Cardiac fibroblast (primary cell): ENCODE measurements around the gene MDH1B.
A peak's percentile ranks its signal among the peaks of the same experiment; 100 is the strongest.

ENCODE experiments used
- DNase-seq, 2 donors: peaks; one replicate each; pipeline versions ENCODE4 v3.0.0 to v3.0.0-alpha.2; 2010; ENCODE audit warnings: low read depth in 2 of 2
- H3K4me3 ChIP-seq, 2 donors: replicated peaks in 1 of 2; 1 replicate in 1 of 2; 2 replicates in 1 of 2; pipeline ENCODE4 v1.5.1; 2011; ENCODE audit warnings: low read depth in 2 of 2, low read length in 2 of 2, mild to moderate bottlenecking in 2 of 2, moderate library complexity in 1 of 2
- TF ChIP-seq, protein P1 (sequence below): IDR thresholded peaks from one replicate; pipeline ENCODE4 v1.5.1; 2011; ENCODE audit warnings: low read depth, mild to moderate bottlenecking, low read length, inconsistent platforms

The MDH1B gene

DNA sequence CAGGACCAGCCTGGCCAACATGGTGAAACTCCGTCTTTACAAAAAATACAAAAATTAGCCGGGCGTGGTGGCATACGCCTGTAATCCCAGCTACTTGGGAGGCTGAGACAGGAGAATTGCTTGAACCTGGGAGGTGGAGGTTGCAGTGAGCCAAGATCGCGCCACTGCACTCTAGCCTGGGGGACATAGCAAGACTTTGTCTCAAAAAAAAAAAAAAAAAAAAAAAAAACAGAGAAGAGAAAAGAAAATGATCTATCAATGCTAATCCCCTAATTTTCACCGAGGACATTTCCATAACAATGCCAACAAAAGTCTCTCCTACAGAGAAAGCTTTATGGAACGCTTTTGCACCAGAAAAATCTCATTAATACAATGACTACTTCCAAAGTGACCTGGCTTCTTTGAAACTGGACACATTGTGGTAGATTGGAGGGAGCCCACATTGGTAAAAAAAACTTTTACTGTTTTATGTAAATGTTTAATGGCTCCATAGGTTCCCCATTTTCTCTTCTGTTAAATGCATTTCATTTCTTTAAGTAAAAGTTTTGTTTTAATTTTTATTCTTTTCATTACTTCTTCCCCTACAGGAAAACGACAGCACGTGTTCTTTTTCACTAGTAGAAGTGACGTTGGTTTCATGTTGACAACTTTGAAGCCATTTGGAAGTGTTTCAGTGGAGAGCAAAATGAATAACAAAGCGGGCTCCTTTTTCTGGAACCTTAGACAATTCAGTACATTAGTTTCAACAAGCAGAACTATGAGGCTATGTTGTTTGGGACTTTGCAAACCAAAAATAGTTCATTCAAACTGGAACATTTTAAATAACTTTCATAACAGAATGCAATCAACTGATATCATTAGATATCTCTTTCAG lies 1.2 kb upstream of the MDH1B start:
- peak overlapping the region; percentile 71 to 72 for H3K4me3 ChIP-seq

DNA sequence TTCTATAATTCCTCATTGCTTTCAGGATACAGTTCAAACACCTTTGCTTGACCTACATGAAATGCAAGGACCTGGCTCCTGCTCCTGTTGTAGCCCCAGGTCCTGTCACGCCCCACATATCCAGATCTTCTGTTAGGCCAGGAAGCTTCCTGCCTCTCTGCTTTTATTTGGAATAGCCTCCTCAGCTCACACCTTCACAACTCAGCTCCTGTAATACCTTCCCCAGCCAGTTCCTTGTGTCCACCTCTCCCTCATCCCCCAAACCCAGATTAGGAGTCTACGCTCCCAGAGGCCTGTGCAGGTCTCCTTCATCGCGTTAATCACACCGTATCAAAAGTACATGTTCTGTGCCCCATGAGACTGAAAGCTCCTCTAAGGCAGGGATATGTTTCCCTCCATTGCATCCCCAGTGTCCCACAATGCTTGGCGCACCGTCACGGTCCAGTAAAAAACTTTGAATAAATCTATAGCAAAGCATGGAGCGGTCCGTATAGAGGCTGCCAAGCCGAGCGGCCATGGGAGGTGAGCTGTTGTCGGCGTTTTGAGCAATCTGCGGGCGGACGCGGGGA lies 371 bp downstream of the MDH1B start:
- DNase-seq: no peak
- H3K4me3 ChIP-seq: peak overlapping the region; percentile 71 to 72
- TF ChIP-seq, protein P1, sequence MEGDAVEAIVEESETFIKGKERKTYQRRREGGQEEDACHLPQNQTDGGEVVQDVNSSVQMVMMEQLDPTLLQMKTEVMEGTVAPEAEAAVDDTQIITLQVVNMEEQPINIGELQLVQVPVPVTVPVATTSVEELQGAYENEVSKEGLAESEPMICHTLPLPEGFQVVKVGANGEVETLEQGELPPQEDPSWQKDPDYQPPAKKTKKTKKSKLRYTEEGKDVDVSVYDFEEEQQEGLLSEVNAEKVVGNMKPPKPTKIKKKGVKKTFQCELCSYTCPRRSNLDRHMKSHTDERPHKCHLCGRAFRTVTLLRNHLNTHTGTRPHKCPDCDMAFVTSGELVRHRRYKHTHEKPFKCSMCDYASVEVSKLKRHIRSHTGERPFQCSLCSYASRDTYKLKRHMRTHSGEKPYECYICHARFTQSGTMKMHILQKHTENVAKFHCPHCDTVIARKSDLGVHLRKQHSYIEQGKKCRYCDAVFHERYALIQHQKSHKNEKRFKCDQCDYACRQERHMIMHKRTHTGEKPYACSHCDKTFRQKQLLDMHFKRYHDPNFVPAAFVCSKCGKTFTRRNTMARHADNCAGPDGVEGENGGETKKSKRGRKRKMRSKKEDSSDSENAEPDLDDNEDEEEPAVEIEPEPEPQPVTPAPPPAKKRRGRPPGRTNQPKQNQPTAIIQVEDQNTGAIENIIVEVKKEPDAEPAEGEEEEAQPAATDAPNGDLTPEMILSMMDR: no peak

More for the DNA sequence above, 1.2 kb upstream of the MDH1B start:
- TF ChIP-seq, protein P1: no peak
- no peak for DNase-seq

DNA sequence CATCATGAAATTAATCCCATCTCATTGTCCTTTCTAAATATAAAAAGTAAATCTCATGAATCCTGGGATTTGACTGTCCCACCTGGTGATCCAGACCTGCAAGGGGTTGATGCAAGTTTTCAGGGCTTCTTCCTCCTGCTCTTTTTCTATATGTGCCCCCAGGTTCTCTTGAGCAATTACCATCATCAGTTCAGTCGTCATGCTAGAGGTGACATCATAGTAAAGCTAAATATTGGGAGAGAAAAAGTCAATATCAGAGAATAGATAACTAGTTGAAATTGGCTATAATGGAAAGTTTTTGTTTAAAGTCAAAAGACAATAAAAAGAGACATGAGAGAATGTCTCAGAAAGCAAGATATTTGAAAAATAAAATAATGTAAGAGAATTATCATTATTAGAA lies 8.3 kb downstream of the MDH1B start:
- H3K4me3 ChIP-seq: no peak overlapping the region
- DNase-seq: no peak
- TF ChIP-seq, protein P1: no peak

DNA sequence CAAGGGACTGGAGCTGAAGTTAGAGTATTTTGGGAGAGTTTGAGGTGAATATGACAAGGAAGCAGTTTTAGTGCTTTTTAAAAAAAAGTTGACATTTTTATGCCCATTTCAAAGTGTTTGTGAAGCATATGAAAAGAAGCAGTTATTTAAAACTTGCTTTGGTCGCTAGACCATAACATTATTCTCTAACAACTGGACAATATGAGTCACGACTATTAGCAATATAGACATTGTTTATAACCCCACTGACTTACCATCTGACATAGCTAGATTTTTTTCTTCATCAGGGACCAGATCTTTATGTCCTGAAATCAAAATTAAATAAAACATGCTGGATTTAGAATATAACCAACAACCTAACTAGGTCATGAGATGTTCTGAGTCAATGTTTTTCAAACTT lies 24.3 kb downstream of the MDH1B start:
- no peak overlapping the region for H3K4me3 ChIP-seq
- no peak for DNase-seq
- TF ChIP-seq, protein P1: no peak

DNA sequence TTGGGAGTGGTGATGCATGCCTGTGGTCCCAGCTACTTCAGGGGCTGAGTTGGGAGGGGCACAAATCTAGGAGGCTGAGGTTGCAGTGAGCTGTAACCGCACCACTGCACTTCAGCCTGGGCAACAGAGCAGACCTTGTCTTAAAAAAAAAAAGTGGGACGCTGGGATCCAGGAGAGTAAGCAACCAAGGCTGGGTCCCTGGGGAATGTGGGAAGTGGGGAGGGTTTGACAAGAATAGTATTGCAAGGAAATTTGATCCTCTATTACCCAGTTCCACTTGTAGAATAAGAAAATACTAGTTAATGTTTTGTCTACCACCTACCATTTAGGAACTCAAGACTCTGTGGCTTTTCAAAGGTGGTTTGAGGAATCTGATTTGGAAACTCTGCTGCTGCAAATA lies 25.9 kb downstream of the MDH1B start:
- DNase-seq: no peak
- H3K4me3 ChIP-seq: no peak overlapping the region
- TF ChIP-seq, protein P1: no peak

DNA sequence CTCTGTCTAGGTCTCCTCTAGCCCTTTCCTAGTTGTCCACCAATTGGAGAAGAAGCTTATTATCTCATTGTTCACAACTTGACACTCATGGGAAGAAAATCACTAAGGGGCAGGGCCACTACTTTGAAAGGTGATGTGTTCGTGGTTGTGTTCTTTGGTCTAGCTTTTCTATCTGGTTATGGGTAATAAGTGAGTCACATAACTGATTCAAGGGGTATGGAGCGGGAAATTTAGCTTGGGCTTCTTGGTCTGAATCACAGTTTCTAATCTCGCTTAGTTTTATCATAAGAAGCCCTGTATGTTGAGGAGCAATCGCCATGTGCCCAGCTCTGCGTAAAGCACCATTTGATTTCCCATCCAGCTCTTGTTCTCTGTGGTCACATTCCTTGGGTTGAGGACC lies 28.2 kb downstream of the MDH1B start:
- TF ChIP-seq, protein P1: no peak
- H3K4me3 ChIP-seq: no peak overlapping the region
- DNase-seq: no peak
